ENCODE results near the gene P4HB.

The P4HB gene

GRCh38 chr17:81807210-81807719 lies 53.1 kb downstream of the P4HB start:
- no peak overlapping the region for H3K4me3 Mint-ChIP-seq
- no peaks in the 10 kb centered on the region for H3K4me1 Mint-ChIP-seq
- peaks cover 24% of the 10 kb centered on the region for H3K27me3 Mint-ChIP-seq
- no peaks in the 10 kb centered on the region for H3K9me3 Mint-ChIP-seq
- H3K27ac Mint-ChIP-seq, result no peak overlapping the region
- no peaks in the 10 kb centered on the region for H3K36me3 Mint-ChIP-seq

DNA sequence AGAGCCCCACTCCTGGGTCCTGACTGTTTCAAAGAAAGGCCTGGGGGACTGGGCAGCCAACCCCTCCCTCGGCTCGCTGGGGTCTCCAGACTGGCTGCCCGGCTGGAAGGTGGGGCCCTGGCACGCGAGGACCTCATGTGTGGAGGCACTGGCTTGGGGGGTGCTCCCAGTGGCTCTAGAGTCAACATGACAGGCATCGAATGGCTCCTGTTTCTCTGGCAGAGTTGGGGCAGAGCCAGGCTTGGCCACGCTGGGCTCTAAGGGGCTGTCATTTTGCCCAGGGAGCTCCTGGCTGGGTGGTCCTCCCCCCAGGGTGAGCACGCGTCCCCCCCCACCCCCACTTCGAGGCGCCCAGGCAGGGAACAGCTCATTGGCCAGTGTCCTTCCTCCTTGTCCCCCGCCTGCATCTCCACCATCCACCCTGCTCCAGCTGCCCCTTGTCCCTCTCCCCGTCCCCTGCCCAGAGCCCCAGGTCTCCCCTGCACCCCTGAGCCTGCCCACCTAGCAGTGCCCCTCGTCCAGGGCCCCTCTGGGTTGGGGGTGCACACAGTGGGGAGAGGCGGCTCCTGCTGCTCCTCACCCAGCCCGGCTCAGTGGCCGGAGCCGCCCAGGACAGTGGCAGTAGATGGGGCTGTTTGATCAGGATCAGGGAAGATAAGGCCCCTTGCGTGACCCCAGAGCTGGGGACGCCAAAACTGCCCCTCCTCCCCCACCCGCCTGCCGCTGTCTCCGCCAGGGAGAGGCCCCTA lies 53.7 kb downstream of the P4HB start:
- Mint-ChIP-seq H3K4me1 (no peaks in the 10 kb centered on the region), H3K9me3 (no peaks in the 10 kb centered on the region), H3K27ac (no peak overlapping the region), H3K4me3 (no peak overlapping the region), H3K36me3 (no peaks in the 10 kb centered on the region), H3K27me3 (peaks cover 25% of the 10 kb centered on the region)

GRCh38 chr17:81805707-81806460 lies 54.5 kb downstream of the P4HB start:
- no peaks in the 10 kb centered on the region for H3K4me1 Mint-ChIP-seq
- no peaks in the 10 kb centered on the region for H3K36me3 Mint-ChIP-seq
- no peak overlapping the region for H3K27ac Mint-ChIP-seq
- no peak overlapping the region for H3K4me3 Mint-ChIP-seq
- H3K9me3 Mint-ChIP-seq, result no peaks in the 10 kb centered on the region
- peaks cover 28% of the 10 kb centered on the region for H3K27me3 Mint-ChIP-seq

DNA sequence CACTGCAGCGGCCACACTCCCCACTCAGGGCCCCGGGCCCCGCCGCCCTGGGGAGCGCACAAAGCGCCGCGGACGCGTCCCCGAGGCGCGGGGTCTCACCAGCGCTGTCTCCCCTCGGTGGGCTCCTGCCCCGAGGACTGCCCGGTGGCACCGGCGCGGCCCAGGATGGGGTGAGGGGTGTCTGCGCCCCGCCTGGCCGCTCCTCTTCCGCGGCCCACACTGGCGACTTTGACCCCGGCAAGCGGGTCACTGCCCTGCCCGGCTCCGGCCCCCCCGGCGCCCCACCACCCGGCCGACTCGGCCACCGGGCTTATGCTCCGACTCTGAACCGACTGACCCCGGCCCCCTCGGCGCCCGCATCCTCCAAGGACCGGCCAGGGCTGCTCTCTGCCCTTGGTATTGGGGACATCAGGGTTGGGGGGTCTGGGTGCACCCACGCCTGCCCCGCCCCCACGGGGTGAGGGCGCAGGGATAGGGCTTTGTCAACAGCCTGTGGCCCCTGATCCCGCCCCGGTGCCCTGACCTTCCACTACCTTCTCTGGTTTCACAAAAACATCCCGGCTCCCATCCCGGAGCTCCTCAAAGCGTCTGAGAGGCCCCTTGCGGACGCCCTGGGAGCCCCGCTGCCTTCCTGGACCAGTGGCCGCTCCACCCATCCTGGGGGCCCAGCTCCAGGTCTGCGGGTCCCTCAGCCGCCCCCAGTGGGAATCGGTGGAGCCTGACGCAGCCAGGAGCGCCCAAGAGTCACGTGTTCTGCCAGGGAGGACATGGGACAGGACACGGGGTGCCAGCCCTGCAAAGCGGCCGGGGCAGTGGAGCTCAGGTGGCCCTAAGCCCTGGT lies 55.6 kb downstream of the P4HB start:
- Mint-ChIP-seq H3K9me3 (no peaks in the 10 kb centered on the region), H3K4me3 (no peak overlapping the region), H3K4me1 (no peaks in the 10 kb centered on the region), H3K36me3 (no peaks in the 10 kb centered on the region), H3K27me3 (peaks cover 25% of the 10 kb centered on the region), H3K27ac (no peak overlapping the region)

DNA sequence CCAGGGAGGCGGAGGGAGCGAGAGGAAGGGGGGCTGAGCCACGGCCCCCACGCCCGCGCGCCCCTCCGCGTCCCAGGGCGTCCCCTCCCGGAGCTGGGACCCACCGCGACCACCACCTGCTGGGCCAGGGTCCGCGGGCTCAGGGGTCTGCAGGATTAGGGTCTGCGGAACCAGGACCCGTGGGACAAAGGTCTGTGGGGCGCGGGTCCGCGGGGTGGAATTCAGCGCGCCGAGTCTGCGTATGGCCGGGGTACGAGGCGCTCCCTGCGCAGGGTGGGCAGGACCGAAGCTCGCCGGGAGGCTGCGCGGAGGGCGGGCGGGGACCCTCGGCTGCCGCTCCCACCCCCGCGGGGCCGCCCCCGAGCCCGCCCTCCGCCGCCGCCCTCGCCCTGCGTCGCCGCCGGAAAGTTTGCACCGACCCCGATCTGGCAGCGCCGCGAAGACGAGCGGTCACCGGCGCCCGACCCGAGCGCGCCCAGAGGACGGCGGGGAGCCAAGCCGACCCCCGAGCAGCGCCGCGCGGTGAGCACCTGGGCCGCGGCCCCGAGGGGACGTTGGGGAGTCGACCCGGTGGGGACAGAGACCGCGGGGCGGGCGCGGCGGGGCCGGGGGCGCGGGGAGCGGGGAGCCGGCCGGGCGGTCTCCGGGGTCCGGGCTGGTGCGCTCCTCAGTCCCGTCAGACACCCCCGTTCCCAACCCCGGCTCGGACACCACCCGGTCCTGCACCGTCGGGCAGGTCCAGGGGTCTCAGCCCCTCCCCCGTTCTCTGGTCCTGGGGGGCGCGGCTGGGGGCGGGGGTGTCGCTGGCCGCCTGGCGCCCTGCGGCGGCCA lies 56.4 kb downstream of the P4HB start, which contains the start of gene GCGR:
GCGR (plus strand) TSS at position 423 of the 831 bp plus-strand sequence. CDS start 4,869 bp downstream, outside the sequence.
- H3K27ac Mint-ChIP-seq, result no peak within 1 kb of the TSS

GRCh38 chr17:81802856-81803643 lies 57.3 kb downstream of the P4HB start:
- H3K4me3 Mint-ChIP-seq, result peak overlapping the region; percentile 26
- no peak overlapping the region for H3K27ac Mint-ChIP-seq
- no peaks in the 10 kb centered on the region for H3K9me3 Mint-ChIP-seq
- no peaks in the 10 kb centered on the region for H3K4me1 Mint-ChIP-seq
- no peaks in the 10 kb centered on the region for H3K36me3 Mint-ChIP-seq
- H3K27me3 Mint-ChIP-seq, result peaks cover 19% of the 10 kb centered on the region

More for the DNA sequence above, 56.4 kb downstream of the P4HB start, which contains the start of gene GCGR:
- H3K4me1 Mint-ChIP-seq, result no peaks in the 10 kb centered on the region
- H3K9me3 Mint-ChIP-seq, result no peaks in the 10 kb centered on the region
- no peaks in the 10 kb centered on the region for H3K36me3 Mint-ChIP-seq
- peaks cover 19% of the 10 kb centered on the region for H3K27me3 Mint-ChIP-seq
- H3K4me3 Mint-ChIP-seq, result peak within 1 kb of the TSS; percentile 26

GRCh38 chr17:81802048-81802758 lies 58.1 kb downstream of the P4HB start:
- Mint-ChIP-seq H3K4me1 (no peaks in the 10 kb centered on the region), H3K27ac (no peak overlapping the region), H3K36me3 (no peaks in the 10 kb centered on the region), H3K27me3 (peaks cover 17% of the 10 kb centered on the region), H3K4me3 (no peak overlapping the region), H3K9me3 (no peaks in the 10 kb centered on the region)

DNA sequence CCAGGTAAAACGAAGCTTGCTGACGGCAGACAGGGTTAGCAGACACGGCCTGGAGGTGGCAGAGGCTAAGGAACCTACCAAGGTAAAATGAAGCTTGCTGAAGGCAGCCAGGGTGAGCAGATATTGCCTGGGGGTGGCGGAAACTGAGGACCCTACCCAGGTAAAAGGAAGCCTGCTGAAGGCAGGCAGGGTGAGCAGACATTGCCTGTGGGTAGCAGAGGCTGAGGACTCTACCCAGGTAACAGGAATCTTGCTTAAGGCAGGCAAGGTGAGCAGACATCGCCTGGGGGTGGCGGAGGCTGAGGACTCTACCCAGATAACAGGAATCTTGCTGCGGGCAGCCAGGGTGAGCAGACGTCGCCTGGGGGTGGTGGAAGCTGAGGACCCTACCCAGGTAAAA lies 59.0 kb downstream of the P4HB start:
- Mint-ChIP-seq H3K36me3 (no peaks in the 10 kb centered on the region), H3K4me1 (no peaks in the 10 kb centered on the region), H3K27ac (no peak overlapping the region), H3K27me3 (peaks cover 17% of the 10 kb centered on the region), H3K9me3 (no peaks in the 10 kb centered on the region), H3K4me3 (no peak overlapping the region)

DNA sequence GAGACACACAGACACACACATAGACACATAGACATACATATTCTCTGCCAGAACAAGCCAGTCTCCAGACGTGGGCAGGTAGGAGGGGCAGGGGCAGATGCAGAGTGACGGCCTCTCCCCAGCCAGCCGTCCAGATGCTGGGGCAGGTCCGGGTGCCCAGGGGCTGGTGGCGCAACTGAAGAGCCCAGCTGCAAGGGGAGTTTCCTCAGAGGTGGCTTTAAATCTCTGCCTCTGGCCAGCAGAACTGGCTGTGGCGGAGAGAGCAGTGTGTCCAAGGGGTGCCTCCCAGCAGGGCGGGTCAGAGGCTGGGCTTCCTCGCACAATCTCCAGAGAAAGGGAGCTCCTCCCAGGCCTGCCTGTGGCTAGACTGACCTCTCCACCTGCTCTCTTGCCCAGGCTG lies 65.8 kb downstream of the P4HB start:
- Mint-ChIP-seq H3K36me3 (no peaks in the 10 kb centered on the region), H3K27ac (no peak overlapping the region), H3K27me3 (no peaks in the 10 kb centered on the region), H3K9me3 (no peaks in the 10 kb centered on the region), H3K4me3 (no peak overlapping the region), H3K4me1 (no peaks in the 10 kb centered on the region)

DNA sequence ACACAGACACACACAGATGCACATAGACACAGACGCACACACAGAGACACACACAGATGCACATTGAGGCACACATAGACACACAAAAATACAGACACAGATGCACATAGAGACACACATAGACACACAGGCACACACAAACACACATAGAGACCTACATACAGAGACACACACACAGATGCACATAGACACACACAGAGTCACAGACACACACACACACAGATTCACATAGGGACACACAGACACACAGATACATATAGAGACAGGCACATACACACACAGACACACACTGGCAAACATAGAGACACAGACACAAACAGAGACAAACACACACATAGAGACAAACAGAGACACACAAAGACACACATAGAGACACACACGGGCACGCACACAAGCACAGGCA lies 66.3 kb downstream of the P4HB start:
- no peak overlapping the region for H3K27ac Mint-ChIP-seq
- no peaks in the 10 kb centered on the region for H3K4me1 Mint-ChIP-seq
- H3K4me3 Mint-ChIP-seq, result no peak overlapping the region
- no peaks in the 10 kb centered on the region for H3K9me3 Mint-ChIP-seq
- H3K27me3 Mint-ChIP-seq, result no peaks in the 10 kb centered on the region
- no peaks in the 10 kb centered on the region for H3K36me3 Mint-ChIP-seq

Measured in activated naive CD4-positive, alpha-beta T cell treated with anti-CD3 and anti-CD28 coated beads, Interleukin-2, amount 50 U/mL, for 24 hours (primary cell).